Left cardiac atrium (tissue), 4 donors: Measurements from ENCODE around the gene ZNF440. TPM values are rescaled to one million over a fixed set of nuclear protein-coding genes. Genes with fewer than 3 reads are reported as not detected.

Experiments used
- ATAC-seq, 2 donors: fragments of 200-7000 bp; cut with Tn5 transposase; one replicate each; pipeline ENCODE4 v1.9.1; 2020; ENCODE audit warnings: mild to moderate bottlenecking in 2 of 2, moderate library complexity in 2 of 2
- DNase-seq: peaks from one replicate; pipeline ENCODE4 v3.0.0-alpha.2; 2020
- intact Hi-C, 2 donors: fragments of 100-400 bp; cut with DNase I; formaldehyde crosslinking; loops; one replicate each; pipeline versions ENCODE4 v1.14.1 to v1.15.1; 2022 to 2023
- total RNA-seq, 2 donors: library from RNA; stranded (reverse); fragmentation: NEBNext Ultra II Directional; extraction: Animal tissue kit (Norgen Biotek cat#: 25700); gene quantifications; one replicate each; pipeline ENCODE4 v1.2.1, GENCODE V29; 2021
- donor health status: DM: no; HTN: yes; CAD: no.
- donor health status: DM: no; HTN: yes; CAD: no; lungs with severe emphysema.
- donor health status: DM: yes; HTN: yes; CAD: no.
- donor health status: Dilated cardiomyopathy.

Gene ZNF440
- total RNA-seq, 2 donors from 2014 or later: 5.4 to 6.3 TPM

DNA sequence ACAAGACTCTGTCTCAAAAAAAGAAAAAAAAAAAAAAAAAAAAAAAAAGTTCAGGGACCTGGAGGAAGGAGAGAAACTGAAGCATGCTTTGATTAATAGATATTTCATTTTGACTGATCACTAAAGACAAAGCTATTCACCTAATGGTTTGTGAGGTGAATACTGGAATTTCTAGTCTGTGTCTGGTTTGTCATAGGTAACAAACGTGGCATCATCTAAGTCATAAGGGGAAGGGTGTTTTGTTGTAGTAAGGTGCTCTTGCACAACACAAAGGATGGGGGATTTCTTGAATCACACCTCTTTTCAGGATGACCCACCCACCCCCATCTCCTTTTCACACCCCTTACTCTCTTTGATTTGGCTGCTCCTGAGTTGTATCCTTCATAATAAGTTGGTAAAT lies 59.7 kb downstream of the ZNF440 start:
- ATAC-seq: no peak

DNA sequence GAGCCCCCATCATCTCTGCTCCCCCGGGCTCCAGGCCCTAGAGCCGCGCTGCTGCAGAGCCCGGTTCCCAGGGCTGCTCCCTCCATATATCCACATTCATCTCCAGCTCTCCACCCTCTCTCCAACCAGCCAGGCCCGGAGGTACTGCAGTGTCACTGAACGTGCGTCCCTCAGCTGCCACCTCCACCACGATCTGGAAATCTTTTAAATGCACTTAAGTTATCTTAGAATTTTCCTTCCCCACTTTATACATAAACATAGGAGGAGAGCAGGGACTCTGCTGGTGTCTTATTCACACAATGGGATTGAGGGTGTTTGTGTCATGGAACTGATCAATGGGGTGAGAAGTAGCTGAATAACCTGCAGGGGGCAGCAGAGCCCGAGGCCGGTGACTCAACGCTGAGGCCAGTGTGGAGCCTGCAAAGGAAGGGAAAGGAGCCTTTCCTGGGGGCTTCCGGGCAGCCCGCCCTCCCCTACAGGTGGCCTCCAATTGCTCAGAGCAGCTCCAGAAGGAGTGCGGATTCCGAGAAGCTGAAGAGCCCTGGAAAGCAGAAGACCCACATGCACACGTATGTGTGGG lies 65.7 kb downstream of the ZNF440 start:
- ATAC-seq: peak; percentile 23 to 62
- intact Hi-C loops: loop anchor here in 1 of 2 donors (5.0 to 10.0 kb wide), 2 partner anchors 105 to 263 kb away; partner anchors contain the start of gene ZNF20

More for the DNA sequence above, 59.7 kb downstream of the ZNF440 start:
- no peak for DNase-seq
- intact Hi-C loops: no loop called here

DNA sequence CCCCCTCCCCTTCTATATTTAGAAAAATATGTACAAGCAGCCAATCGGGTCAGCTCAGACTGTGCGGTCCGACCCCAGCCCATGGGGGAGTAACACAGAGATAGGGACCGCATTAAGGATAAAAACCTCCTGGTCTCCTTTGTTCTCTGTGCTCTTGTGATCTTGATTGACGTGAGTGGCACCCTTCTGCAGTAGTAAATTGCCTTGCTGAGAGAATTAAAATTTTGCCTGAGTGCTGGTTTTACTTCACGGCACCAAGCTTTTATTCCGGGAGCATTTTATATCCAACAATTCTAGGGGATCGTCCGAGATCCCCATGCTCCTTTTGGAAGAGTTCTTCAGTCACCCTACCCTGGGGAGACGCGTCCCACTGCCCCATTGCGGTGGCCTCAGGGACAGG lies 66.5 kb downstream of the ZNF440 start:
- ATAC-seq (no peak), DNase-seq (no peak)
- intact Hi-C loops: loop anchor here in 1 of 2 donors (5.0 to 10.0 kb wide), 2 partner anchors 104 to 262 kb away; partner anchors contain the start of gene ZNF20

More for the DNA sequence above, 65.7 kb downstream of the ZNF440 start:
- peak; percentile 30 for DNase-seq

DNA sequence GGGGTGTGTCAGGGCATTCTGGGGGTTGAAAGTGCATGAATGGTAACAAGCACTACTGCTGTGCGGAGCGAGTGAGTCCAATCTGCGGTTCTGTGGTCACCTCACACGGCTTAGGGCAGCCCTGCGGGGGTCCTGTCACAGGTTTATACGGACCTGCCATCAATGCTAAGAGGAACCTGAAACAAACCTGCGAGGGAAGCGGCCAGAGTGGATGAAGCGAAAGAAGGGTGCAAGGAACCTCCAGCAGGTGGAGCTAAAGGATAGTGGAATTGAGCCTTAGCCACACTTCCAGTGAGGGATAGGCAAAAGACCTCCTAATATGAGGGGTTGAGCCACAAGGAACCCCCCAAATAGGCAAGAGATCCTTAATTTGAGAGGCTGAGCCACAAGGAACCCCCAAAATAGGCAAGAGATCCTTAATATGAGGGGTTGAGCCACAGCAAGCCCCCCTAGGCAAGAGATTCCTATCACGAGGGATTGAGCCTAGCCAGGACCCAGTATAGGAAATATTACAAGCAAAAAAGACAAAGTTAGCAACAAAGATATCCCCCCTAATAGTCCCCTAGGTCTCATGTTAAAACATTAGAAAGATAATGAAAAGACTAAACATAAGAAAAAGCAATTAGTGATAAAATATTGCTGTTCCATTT lies 67.2 kb downstream of the ZNF440 start:
- intact Hi-C loops: loop anchor here (1.0 to 10.0 kb wide), 3 partner anchors 104 to 261 kb away; partner anchors contain the start of gene ZNF20 (in 1 of the 2)
- DNase-seq (peak; percentile 45), ATAC-seq (peak; percentile 79 to 85)

DNA sequence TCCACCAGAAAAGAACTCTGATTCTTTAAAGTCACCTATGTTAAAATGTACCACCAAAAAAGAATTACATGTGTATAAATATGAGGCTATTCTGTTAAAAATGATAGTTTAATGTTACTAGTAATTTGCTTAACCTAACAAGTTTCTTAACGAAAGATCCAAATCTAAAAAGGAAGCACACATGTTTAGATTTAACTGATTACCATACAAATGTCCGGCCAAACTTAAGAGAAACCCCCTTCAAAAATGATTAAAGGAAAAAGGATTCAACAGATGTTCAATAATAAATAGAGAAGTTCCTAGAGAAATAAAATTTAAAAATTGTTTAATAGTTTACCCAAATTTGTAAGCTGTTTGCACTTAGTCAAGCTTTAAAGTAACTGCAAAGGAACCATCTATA lies 68.5 kb downstream of the ZNF440 start:
- ATAC-seq (no peak), DNase-seq (no peak)
- intact Hi-C loops: loop anchor here (2.0 to 10.0 kb wide), 3 partner anchors 102 to 260 kb away; partner anchors contain the start of gene ZNF20 (in 1 of the 2)

Other genes starting within 250 kb of the ZNF440 start
- gene ACP5, start 236.6 kb upstream of the ZNF440 start, total RNA-seq: 1 to 10 TPM; 4.5 to 5.4 TPM
- gene ZNF627, start 216.8 kb upstream of the ZNF440 start, total RNA-seq: 1 to 10 TPM; 5.1 to 5.4 TPM
- gene ZNF823, start 75.3 kb upstream of the ZNF440 start, total RNA-seq: 1 to 10 TPM; 3.5 to 4.5 TPM
- gene ZNF441, start 47.3 kb upstream of the ZNF440 start, total RNA-seq: 1 to 10 TPM; 4.2 to 4.6 TPM
- gene ZNF491, start 15.8 kb upstream of the ZNF440 start, total RNA-seq: 1 to 10 TPM; 1.6 to 2.2 TPM
- gene ZNF439, start 34.5 kb downstream of the ZNF440 start, total RNA-seq: 1 to 10 TPM; 4.1 to 4.2 TPM
- gene ZNF69, start 73.5 kb downstream of the ZNF440 start, total RNA-seq: 1 to 10 TPM; 4.4 to 4.5 TPM
- 1 to 10 TPM; 4.7 to 5.6 TPM for gene ZNF700, start 110.8 kb downstream of the ZNF440 start, total RNA-seq
- 1 to 10 TPM; 1.5 to 3.4 TPM for gene ZNF763, start 150.8 kb downstream of the ZNF440 start, total RNA-seq
- 1 to 10 TPM; 2.9 to 4.0 TPM for gene ZNF433, start 221.4 kb downstream of the ZNF440 start, total RNA-seq
- under 1 TPM; 0.29 to 0.73 TPM for gene ZNF878, start 238.7 kb downstream of the ZNF440 start, total RNA-seq